ENCODE data around the gene ACSL6.

ACSL6 gene

DNA sequence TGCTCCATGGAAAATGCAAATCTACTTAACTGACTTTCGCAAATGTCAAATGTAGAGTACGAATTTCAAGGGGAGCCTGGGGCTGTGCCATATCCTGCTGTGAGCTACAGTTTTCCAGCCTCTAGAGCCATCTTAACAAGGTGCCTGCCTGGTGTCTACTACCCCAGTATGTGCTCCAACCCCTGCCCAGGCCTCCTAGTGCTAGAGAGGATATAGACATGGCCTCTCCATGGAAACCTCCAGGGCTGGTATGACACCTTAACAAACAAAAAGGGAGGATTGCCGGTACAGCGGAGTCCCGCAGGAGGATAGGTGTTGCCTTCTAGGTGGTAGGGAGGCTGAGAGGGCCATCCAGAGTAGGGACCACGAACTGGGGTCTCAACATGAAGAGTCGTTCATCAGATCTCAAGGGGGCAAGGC is 35.4 kb upstream of the ACSL6 start:
- no peak overlapping the region for H3K4me3 ChIP-seq (ENCODE audit: low read length, poor library complexity, severe bottlenecking)
- H3K36me3 ChIP-seq (ENCODE audit: insufficient read depth, low read length) = no peaks in the 10 kb centered on the region
- no peaks in the 10 kb centered on the region for H3K79me2 ChIP-seq (ENCODE audit: insufficient read depth, low read length)
- H4K20me1 ChIP-seq (ENCODE audit: insufficient read depth, low read length, poor library complexity, severe bottlenecking) = no peaks in the 10 kb centered on the region
- H3F3A ChIP-seq (ENCODE audit: low read depth) = no peaks in the 10 kb centered on the region
- TF ChIP-seq EZH2phosphoT487 (IDR thresholded peaks at IDR 0.05; ENCODE audit: borderline replicate concordance) = no peak
- TF ChIP-seq, protein P1, sequence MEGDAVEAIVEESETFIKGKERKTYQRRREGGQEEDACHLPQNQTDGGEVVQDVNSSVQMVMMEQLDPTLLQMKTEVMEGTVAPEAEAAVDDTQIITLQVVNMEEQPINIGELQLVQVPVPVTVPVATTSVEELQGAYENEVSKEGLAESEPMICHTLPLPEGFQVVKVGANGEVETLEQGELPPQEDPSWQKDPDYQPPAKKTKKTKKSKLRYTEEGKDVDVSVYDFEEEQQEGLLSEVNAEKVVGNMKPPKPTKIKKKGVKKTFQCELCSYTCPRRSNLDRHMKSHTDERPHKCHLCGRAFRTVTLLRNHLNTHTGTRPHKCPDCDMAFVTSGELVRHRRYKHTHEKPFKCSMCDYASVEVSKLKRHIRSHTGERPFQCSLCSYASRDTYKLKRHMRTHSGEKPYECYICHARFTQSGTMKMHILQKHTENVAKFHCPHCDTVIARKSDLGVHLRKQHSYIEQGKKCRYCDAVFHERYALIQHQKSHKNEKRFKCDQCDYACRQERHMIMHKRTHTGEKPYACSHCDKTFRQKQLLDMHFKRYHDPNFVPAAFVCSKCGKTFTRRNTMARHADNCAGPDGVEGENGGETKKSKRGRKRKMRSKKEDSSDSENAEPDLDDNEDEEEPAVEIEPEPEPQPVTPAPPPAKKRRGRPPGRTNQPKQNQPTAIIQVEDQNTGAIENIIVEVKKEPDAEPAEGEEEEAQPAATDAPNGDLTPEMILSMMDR (conservative IDR thresholded peaks at IDR 0.05; ENCODE audit: low read length) = no peak
- no peak overlapping the region for H3K9ac ChIP-seq (ENCODE audit: low read depth, low read length, poor library complexity, severe bottlenecking)
- H3K27me3 ChIP-seq (ENCODE audit: insufficient read depth, low read length, poor library complexity, severe bottlenecking) = no peaks in the 10 kb centered on the region
- H2AFZ ChIP-seq (ENCODE audit: low read length) = no peak overlapping the region
- H3K9me3 ChIP-seq (ENCODE audit: insufficient read depth, low read depth, low read length) = no peaks in the 10 kb centered on the region
- H3K9me2 ChIP-seq (replicated peaks; ENCODE audit: low read depth, low read length) = no peaks in the 10 kb centered on the region
- H3K4me1 ChIP-seq (ENCODE audit: insufficient read depth, low read length, poor library complexity, severe bottlenecking) = no peaks in the 10 kb centered on the region
- H3K4me2 ChIP-seq (ENCODE audit: low read depth, low read length, poor library complexity, severe bottlenecking) = no peak overlapping the region

DNA sequence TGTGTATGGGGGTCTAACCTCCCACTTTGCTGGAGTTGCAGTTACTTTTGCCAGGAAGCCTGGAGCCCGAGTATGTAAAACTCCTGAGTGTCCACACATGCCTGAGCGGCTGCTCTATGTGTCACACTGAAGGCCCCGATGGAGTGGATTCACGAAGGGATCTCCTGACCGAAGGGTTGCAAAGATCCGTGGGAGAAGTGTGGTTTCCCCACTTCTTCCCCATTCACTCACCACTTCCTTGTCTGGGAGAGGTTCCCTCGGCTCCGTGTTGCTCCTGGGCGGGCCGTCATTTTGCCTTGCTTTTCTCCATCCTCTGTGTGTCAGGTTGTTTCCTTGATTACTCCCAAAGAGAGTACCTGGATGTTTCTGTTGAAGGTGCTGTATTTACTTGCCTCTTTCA is 32.7 kb upstream of the ACSL6 start:
- Histone ChIP-seq H3K27me3 (ENCODE audit: insufficient read depth, low read length, poor library complexity, severe bottlenecking) (no peaks in the 10 kb centered on the region), H3K4me3 (ENCODE audit: low read length, poor library complexity, severe bottlenecking) (no peak overlapping the region), H3K79me2 (ENCODE audit: insufficient read depth, low read length) (no peaks in the 10 kb centered on the region), H3K9me2 (replicated peaks; ENCODE audit: low read depth, low read length) (no peaks in the 10 kb centered on the region), H3K4me1 (ENCODE audit: insufficient read depth, low read length, poor library complexity, severe bottlenecking) (no peaks in the 10 kb centered on the region), H3K9me3 (ENCODE audit: insufficient read depth, low read depth, low read length) (no peaks in the 10 kb centered on the region), H4K20me1 (ENCODE audit: insufficient read depth, low read length, poor library complexity, severe bottlenecking) (no peaks in the 10 kb centered on the region), H3K4me2 (ENCODE audit: low read depth, low read length, poor library complexity, severe bottlenecking) (no peak overlapping the region), H3K9ac (ENCODE audit: low read depth, low read length, poor library complexity, severe bottlenecking) (no peak overlapping the region), H3K36me3 (ENCODE audit: insufficient read depth, low read length) (no peaks in the 10 kb centered on the region), H3F3A (ENCODE audit: low read depth) (no peaks in the 10 kb centered on the region), H2AFZ (ENCODE audit: low read length) (no peak overlapping the region)
- TF ChIP-seq, protein P1 (conservative IDR thresholded peaks at IDR 0.05; ENCODE audit: low read length) = no peak
- no peak for TF ChIP-seq EZH2phosphoT487 (IDR thresholded peaks at IDR 0.05; ENCODE audit: borderline replicate concordance)

DNA sequence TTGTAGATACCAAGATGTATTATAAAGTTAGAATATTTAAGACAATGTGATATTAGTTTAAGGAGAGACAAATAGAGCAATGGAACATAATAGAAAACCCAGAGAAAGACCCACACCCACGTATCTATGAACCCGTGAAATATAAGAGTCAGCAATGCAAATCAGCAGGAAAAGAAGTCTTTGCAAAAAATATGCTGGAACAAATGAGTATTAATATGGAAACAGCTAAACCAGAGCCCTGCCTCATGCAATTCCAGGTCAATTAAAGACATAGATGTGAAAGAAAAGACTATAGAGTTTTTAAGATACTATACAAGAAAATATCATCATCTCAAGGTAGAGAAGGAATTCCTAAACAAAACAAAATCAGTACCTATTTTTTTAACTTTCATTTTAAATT is 25.9 kb upstream of the ACSL6 start:
- H3K79me2 ChIP-seq (ENCODE audit: insufficient read depth, low read length) = no peaks in the 10 kb centered on the region
- no peaks in the 10 kb centered on the region for H3K4me1 ChIP-seq (ENCODE audit: insufficient read depth, low read length, poor library complexity, severe bottlenecking)
- H3K27me3 ChIP-seq (ENCODE audit: insufficient read depth, low read length, poor library complexity, severe bottlenecking) = no peaks in the 10 kb centered on the region
- H3K36me3 ChIP-seq (ENCODE audit: insufficient read depth, low read length) = no peaks in the 10 kb centered on the region
- H3F3A ChIP-seq (ENCODE audit: low read depth) = no peaks in the 10 kb centered on the region
- TF ChIP-seq EZH2phosphoT487 (IDR thresholded peaks at IDR 0.05; ENCODE audit: borderline replicate concordance) = no peak
- TF ChIP-seq, protein P1 (conservative IDR thresholded peaks at IDR 0.05; ENCODE audit: low read length) = no peak
- H3K9me2 ChIP-seq (replicated peaks; ENCODE audit: low read depth, low read length) = no peaks in the 10 kb centered on the region
- no peaks in the 10 kb centered on the region for H4K20me1 ChIP-seq (ENCODE audit: insufficient read depth, low read length, poor library complexity, severe bottlenecking)
- no peak overlapping the region for H3K4me2 ChIP-seq (ENCODE audit: low read depth, low read length, poor library complexity, severe bottlenecking)
- no peak overlapping the region for H2AFZ ChIP-seq (ENCODE audit: low read length)
- no peak overlapping the region for H3K4me3 ChIP-seq (ENCODE audit: low read length, poor library complexity, severe bottlenecking)
- H3K9me3 ChIP-seq (ENCODE audit: insufficient read depth, low read depth, low read length) = no peaks in the 10 kb centered on the region
- H3K9ac ChIP-seq (ENCODE audit: low read depth, low read length, poor library complexity, severe bottlenecking) = no peak overlapping the region

Data from Loucy (cell line).